ENCODE data around the gene MROH8.

DNA sequence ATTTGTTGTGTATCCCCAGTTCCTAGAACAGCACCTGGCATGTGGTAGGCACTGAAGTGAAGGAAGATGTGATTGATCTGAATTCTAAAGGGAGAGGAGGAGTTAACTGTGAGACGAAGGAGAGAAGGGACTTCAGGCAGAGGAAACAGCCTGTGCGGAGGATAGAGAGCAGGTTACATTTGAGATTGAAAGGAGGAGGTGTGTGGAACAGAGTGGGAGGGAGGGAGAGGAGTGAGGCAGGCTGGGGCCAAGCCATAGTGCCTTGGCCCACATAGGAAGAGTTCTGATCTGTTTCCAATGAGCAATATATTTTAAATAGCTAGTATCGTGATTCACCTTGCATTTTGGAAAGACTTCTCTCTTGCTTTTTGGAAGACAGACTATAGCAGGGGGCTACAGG is 13.9 kb upstream of the MROH8 start:
- TF ChIP-seq, protein P1, sequence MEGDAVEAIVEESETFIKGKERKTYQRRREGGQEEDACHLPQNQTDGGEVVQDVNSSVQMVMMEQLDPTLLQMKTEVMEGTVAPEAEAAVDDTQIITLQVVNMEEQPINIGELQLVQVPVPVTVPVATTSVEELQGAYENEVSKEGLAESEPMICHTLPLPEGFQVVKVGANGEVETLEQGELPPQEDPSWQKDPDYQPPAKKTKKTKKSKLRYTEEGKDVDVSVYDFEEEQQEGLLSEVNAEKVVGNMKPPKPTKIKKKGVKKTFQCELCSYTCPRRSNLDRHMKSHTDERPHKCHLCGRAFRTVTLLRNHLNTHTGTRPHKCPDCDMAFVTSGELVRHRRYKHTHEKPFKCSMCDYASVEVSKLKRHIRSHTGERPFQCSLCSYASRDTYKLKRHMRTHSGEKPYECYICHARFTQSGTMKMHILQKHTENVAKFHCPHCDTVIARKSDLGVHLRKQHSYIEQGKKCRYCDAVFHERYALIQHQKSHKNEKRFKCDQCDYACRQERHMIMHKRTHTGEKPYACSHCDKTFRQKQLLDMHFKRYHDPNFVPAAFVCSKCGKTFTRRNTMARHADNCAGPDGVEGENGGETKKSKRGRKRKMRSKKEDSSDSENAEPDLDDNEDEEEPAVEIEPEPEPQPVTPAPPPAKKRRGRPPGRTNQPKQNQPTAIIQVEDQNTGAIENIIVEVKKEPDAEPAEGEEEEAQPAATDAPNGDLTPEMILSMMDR (IDR thresholded peaks at IDR 0.05) = no peak
- TF ChIP-seq POLR2AphosphoS5 (IDR thresholded peaks at IDR 0.05) (no peak), POLR2A (IDR thresholded peaks at IDR 0.05) (no peak)
